HCT116 (cell line): Measurements from ENCODE around the gene DNMT1. TPM values are rescaled to one million over a fixed set of nuclear protein-coding genes. Genes with fewer than 3 reads are reported as not detected.

ENCODE experiments used
- ATAC-seq: fragments of 200-7000 bp; cut with Tn5 transposase; 2 replicates; pipeline ENCODE4 v1.9.1; 2020; ENCODE audit warnings: mild to moderate bottlenecking, moderate library complexity
- BruUV-seq: library from RNA; stranded (reverse); fragments of 400-500 nt; replicated peaks from 2 replicates; lab custom pipeline; 2021; lab: Mats Ljungman, UMichigan
- CTCF ChIA-PET: fragments of 300-600 bp; sonication (Branson Sonifier 250); formaldehyde crosslinking; loops from one replicate; lab custom pipeline; 2021; ENCODE audit warnings: antibody characterized with exemption; lab: Charles Lee
- POLR2A ChIA-PET: fragments of 300-600, 350-600 bp; sonication (Branson Sonifier 250); formaldehyde crosslinking; loops from one replicate; lab custom pipeline; 2021; ENCODE audit warnings: antibody characterized with exemption; lab: Charles Lee
- RAD21 ChIA-PET, 2 experiments: fragments of 300-600 bp; sonication (Branson Sonifier 250); formaldehyde crosslinking; loops; one replicate each; lab custom pipeline; 2023; ENCODE audit warnings: low total read pairs in 2 of 2; ENCODE audit not compliant: uncharacterized antibody in 2 of 2, unreplicated experiment in 2 of 2, low non-redundant PET in 1 of 2; lab: Charles Lee
- DNase-seq: peaks from one replicate; pipeline ENCODE4 v3.0.0-alpha.2; 2010; ENCODE audit warnings: low read depth, low spot score
- H2AFZ ChIP-seq: fragments of 200-600 bp; shearing (Covaris generic), sonication (generic); 2 replicates; pipeline ENCODE4 v1.6.1; 2017; ENCODE audit warnings: low read depth, mixed run types, mixed read lengths, antibody characterized with exemption, low read length; ENCODE audit not compliant: poor library complexity, severe bottlenecking
- H3K27ac ChIP-seq: 2 replicates; pipeline ENCODE4 v1.5.1; 2012; ENCODE audit warnings: low read depth, low read length
- H3K27me3 ChIP-seq: fragments of 200-600 bp; sonication (generic); 2 replicates; pipeline ENCODE4 v1.6.1; 2016; ENCODE audit warnings: mixed run types, low read length, mixed read lengths; ENCODE audit not compliant: insufficient read depth
- H3K36me3 ChIP-seq, 2 experiments: fragments of 200-500 bp in 1 of 2; fragments of 200-600 bp in 1 of 2; sonication (Bioruptor generic) in 1 of 2; sonication (generic) in 1 of 2; 2 replicates each; pipeline versions ENCODE4 v1.5.1 to v1.6.1; 2014 to 2016; ENCODE audit warnings: low read length in 2 of 2, inconsistent platforms in 1 of 2, mixed read lengths in 1 of 2, mixed run types in 1 of 2; ENCODE audit not compliant: insufficient read depth in 2 of 2, control insufficient read depth in 1 of 2
- H3K4me1 ChIP-seq, 2 experiments: fragments of 200-600 bp in 1 of 2; sonication (generic) in 1 of 2; 2 replicates each; pipeline versions ENCODE4 v1.5.1 to v1.6.1; 2012 to 2017; ENCODE audit warnings: low read length in 2 of 2, inconsistent platforms in 1 of 2, mild to moderate bottlenecking in 1 of 2, mixed read lengths in 1 of 2, mixed run types in 1 of 2, moderate library complexity in 1 of 2; ENCODE audit not compliant: insufficient read depth in 2 of 2, control insufficient read depth in 1 of 2
- H3K4me2 ChIP-seq: fragments of 200-600 bp; sonication (generic); 2 replicates; pipeline ENCODE4 v1.6.1; 2017; ENCODE audit warnings: mixed run types, low read length, mixed read lengths
- H3K4me3 ChIP-seq, 2 experiments: fragments of 200-600 bp in 1 of 2; sonication (generic) in 1 of 2; replicated peaks in 1 of 2; 2 replicates each; pipeline ENCODE4 v1.5.1; 2011 to 2016; ENCODE audit warnings: low read length in 2 of 2, control low read depth in 1 of 2, low read depth in 1 of 2, mild to moderate bottlenecking in 1 of 2, mixed read lengths in 1 of 2, mixed run types in 1 of 2
- H3K79me2 ChIP-seq: fragments of 200-600 bp; sonication (generic); 2 replicates; pipeline ENCODE4 v1.6.1; 2017; ENCODE audit warnings: mild to moderate bottlenecking, mixed run types, low read length, moderate library complexity, mixed read lengths; ENCODE audit not compliant: insufficient read depth
- H3K9ac ChIP-seq: fragments of 200-600 bp; sonication (generic); 2 replicates; pipeline ENCODE4 v1.6.1; 2016; ENCODE audit warnings: low read length, mixed read lengths
- H3K9me2 ChIP-seq: fragments of 200-600 bp; sonication (generic), shearing (Covaris generic); 2 replicates; pipeline ENCODE4 v1.6.1; 2017; ENCODE audit warnings: mixed run types, mild to moderate bottlenecking, moderate library complexity; ENCODE audit not compliant: insufficient read depth
- H3K9me3 ChIP-seq, 2 experiments: fragments of 200-500 bp in 1 of 2; fragments of 200-600 bp in 1 of 2; sonication (Bioruptor generic) in 1 of 2; sonication (generic) in 1 of 2; 2 replicates each; pipeline ENCODE4 v1.6.1; 2014 to 2017; ENCODE audit warnings: low read length in 2 of 2, mixed read lengths in 2 of 2, inconsistent platforms in 1 of 2, low read depth in 1 of 2, mild to moderate bottlenecking in 1 of 2, mixed run types in 1 of 2, moderate library complexity in 1 of 2; ENCODE audit not compliant: control insufficient read depth in 1 of 2, insufficient read depth in 1 of 2
- H4K20me1 ChIP-seq: fragments of 200-600 bp; sonication (generic), shearing (Covaris generic); 2 replicates; pipeline ENCODE4 v1.6.1; 2017; ENCODE audit warnings: mixed run types, mild to moderate bottlenecking, moderate library complexity; ENCODE audit not compliant: insufficient read depth
- CBX3 ChIP-seq: IDR thresholded peaks from 2 replicates; pipeline ENCODE4 v1.6.1; 2012; ENCODE audit warnings: low read depth
- EGR1 ChIP-seq: IDR thresholded peaks from 2 replicates; pipeline ENCODE4 v1.6.1; 2012; ENCODE audit warnings: low read depth
- ELF1 ChIP-seq: IDR thresholded peaks from 2 replicates; pipeline ENCODE4 v1.6.1; 2012; ENCODE audit warnings: low read depth, borderline replicate concordance
- EZH2 ChIP-seq: fragments of 200-600 bp; sonication (generic); IDR thresholded peaks from 2 replicates; pipeline ENCODE4 v1.6.1; 2017; ENCODE audit warnings: antibody characterized with exemption, mixed run types
- EZH2phosphoT487 ChIP-seq: fragments of 200-600 bp; IDR thresholded peaks from 2 replicates; pipeline ENCODE4 v1.6.1; 2018; ENCODE audit warnings: antibody characterized with exemption, borderline replicate concordance
- FOSL1 ChIP-seq: IDR thresholded peaks from 2 replicates; pipeline ENCODE4 v1.6.1; 2012; ENCODE audit warnings: low read depth
- JUND ChIP-seq: IDR thresholded peaks from 2 replicates; pipeline ENCODE4 v1.6.1; 2012
- REST ChIP-seq: IDR thresholded peaks from 2 replicates; pipeline ENCODE4 v1.6.1; 2012; ENCODE audit warnings: low read depth
- SIN3A ChIP-seq: IDR thresholded peaks from 2 replicates; pipeline ENCODE4 v1.6.1; 2012; ENCODE audit warnings: low read depth
- TCF7L2 ChIP-seq: IDR thresholded peaks from 2 replicates; pipeline ENCODE4 v1.7.0; 2011; ENCODE audit warnings: borderline replicate concordance, inconsistent platforms; ENCODE audit not compliant: insufficient read depth, insufficient read length; ENCODE audit errors: extremely low read depth
- YY1 ChIP-seq: IDR thresholded peaks from 2 replicates; pipeline ENCODE4 v1.6.1; 2011; ENCODE audit warnings: low read length, low read depth, moderate library complexity, mild to moderate bottlenecking; ENCODE audit not compliant: insufficient replicate concordance; ENCODE audit errors: extremely low read depth
- ZFX ChIP-seq: fragments of 450-650 bp; IDR thresholded peaks from 2 replicates; pipeline ENCODE4 v1.6.1; 2017
- intact Hi-C: fragments of 100-400 bp; cut with micrococcal nuclease; formaldehyde crosslinking; loops from 2 replicates; pipeline ENCODE4 v1.10.0; 2022
- total RNA-seq: library from RNA; stranded (reverse); gene quantifications from one replicate; pipeline ENCODE4 v1.2.1, GENCODE V29; 2021; ENCODE audit not compliant: unreplicated experiment
- TF ChIP-seq, protein P1 (sequence below): IDR thresholded peaks from 2 replicates; pipeline ENCODE4 v1.6.1; 2011; ENCODE audit warnings: mild to moderate bottlenecking, low read length, moderate library complexity; ENCODE audit not compliant: insufficient replicate concordance; ENCODE audit errors: extremely low read depth
- TF ChIP-seq, protein P2 (sequence below): IDR thresholded peaks from 2 replicates; pipeline ENCODE4 v1.6.1; 2012
- TF ChIP-seq, protein P3 (sequence below), 3 experiments: fragments of 200-600 bp in 1 of 3; sonication (generic) in 1 of 3; IDR thresholded peaks in 2 of 3; conservative IDR thresholded peaks in 1 of 3; 2 replicates each; pipeline ENCODE4 v1.5.1; 2012 to 2017; ENCODE audit warnings: low read depth in 2 of 3, low read length in 2 of 3, antibody characterized with exemption in 1 of 3, borderline replicate concordance in 1 of 3, control low read depth in 1 of 3, mild to moderate bottlenecking in 1 of 3, mixed read lengths in 1 of 3, mixed run types in 1 of 3, moderate library complexity in 1 of 3; ENCODE audit not compliant: insufficient read depth in 1 of 3

DNMT1 gene
- total RNA-seq, 1 experiment from 2014 or later: 235 TPM

GRCh38 chr19:10201176-10201575, 6.4 kb upstream of the DNMT1 start:
- CTCF ChIA-PET: no interaction called here
- DNase-seq (no peak), ATAC-seq (no peak)
- BruUV-seq: no TSS peak
- Histone ChIP-seq H3K79me2 (no peaks in the 10 kb centered on the region), H3K4me1 (peaks cover 19 to 23% of the 10 kb centered on the region in 2 experiments), H3K4me2 (no peak overlapping the region), H3K27me3 (no peaks in the 10 kb centered on the region), H4K20me1 (no peaks in the 10 kb centered on the region), H3K36me3 (no peaks in the 10 kb centered on the region), H3K4me3 (no peak overlapping the region), H3K9me2 (no peaks in the 10 kb centered on the region), H2AFZ (no peak overlapping the region), H3K9me3 (no peaks in the 10 kb centered on the region), H3K27ac (no peak overlapping the region), H3K9ac (no peak overlapping the region)
- RAD21 ChIA-PET: interaction anchor here in 1 of 2 experiments (0.7 kb wide), 1 partner anchor 29 kb away, joined by 6 read pairs; no protein-coding TSS in a partner anchor
- TF ChIP-seq SIN3A (no peak), ELF1 (no peak), FOSL1 (no peak), JUND (no peak), CBX3 (no peak), EGR1 (no peak), YY1 (no peak), EZH2phosphoT487 (no peak), EZH2 (no peak), ZFX (no peak), TCF7L2 (no peak), REST (no peak)
- TF ChIP-seq, protein P1, sequence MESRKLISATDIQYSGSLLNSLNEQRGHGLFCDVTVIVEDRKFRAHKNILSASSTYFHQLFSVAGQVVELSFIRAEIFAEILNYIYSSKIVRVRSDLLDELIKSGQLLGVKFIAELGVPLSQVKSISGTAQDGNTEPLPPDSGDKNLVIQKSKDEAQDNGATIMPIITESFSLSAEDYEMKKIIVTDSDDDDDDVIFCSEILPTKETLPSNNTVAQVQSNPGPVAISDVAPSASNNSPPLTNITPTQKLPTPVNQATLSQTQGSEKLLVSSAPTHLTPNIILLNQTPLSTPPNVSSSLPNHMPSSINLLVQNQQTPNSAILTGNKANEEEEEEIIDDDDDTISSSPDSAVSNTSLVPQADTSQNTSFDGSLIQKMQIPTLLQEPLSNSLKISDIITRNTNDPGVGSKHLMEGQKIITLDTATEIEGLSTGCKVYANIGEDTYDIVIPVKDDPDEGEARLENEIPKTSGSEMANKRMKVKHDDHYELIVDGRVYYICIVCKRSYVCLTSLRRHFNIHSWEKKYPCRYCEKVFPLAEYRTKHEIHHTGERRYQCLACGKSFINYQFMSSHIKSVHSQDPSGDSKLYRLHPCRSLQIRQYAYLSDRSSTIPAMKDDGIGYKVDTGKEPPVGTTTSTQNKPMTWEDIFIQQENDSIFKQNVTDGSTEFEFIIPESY: no peak
- TF ChIP-seq, protein P2, sequence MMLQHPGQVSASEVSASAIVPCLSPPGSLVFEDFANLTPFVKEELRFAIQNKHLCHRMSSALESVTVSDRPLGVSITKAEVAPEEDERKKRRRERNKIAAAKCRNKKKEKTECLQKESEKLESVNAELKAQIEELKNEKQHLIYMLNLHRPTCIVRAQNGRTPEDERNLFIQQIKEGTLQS: no peak
- TF ChIP-seq, protein P3, sequence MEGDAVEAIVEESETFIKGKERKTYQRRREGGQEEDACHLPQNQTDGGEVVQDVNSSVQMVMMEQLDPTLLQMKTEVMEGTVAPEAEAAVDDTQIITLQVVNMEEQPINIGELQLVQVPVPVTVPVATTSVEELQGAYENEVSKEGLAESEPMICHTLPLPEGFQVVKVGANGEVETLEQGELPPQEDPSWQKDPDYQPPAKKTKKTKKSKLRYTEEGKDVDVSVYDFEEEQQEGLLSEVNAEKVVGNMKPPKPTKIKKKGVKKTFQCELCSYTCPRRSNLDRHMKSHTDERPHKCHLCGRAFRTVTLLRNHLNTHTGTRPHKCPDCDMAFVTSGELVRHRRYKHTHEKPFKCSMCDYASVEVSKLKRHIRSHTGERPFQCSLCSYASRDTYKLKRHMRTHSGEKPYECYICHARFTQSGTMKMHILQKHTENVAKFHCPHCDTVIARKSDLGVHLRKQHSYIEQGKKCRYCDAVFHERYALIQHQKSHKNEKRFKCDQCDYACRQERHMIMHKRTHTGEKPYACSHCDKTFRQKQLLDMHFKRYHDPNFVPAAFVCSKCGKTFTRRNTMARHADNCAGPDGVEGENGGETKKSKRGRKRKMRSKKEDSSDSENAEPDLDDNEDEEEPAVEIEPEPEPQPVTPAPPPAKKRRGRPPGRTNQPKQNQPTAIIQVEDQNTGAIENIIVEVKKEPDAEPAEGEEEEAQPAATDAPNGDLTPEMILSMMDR (IDR thresholded peaks at IDR 0.05 in 2 of 3, conservative IDR thresholded peaks at IDR 0.05 in 1 of 3; ENCODE audit: borderline replicate concordance in 1 of 3, insufficient read depth in 1 of 3, low read depth in 2 of 3, low read length in 2 of 3): no peak
- POLR2A ChIA-PET: no interaction called here
- intact Hi-C loops: no loop called here
